Ammon's horn (tissue), 1 donor: ENCODE data around the gene ASPRV1.
"Not testable (repeated sequence)": the region's sequence is repeated elsewhere in the genome, so short reads cannot be mapped to it uniquely, and the experiment has no call there.

ENCODE experiments used
- DNase-seq: peaks from one replicate; pipeline ENCODE4 v3.0.0-alpha.2; 2016; ENCODE audit warnings: low spot score

ASPRV1 gene

DNA sequence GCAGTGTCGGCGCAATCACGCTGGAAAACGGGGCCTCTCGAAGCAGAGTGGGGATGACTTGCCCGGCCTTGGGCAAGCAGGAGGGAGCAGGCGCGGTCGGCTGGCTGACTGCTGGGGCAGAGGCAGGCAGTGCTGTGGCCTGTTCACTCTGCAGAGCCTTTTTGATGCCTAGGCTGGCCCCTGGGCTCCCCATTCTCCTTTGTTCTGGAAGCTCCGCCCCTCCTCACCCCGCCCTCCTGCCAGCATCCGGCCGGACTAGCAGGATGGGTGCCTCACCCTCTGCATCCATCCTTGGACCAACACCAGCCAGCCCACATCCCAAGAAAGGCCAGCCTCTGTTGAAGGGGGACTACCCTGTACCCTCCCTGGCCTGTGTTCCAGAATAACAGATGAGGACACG, at the start of gene ASPRV1:
TSS of gene ASPRV1 (minus strand) at position 136 of the 400 bp plus-strand sequence. CDS start 195 bp downstream, outside the sequence.
- peak; percentile 88 for DNase-seq

DNA sequence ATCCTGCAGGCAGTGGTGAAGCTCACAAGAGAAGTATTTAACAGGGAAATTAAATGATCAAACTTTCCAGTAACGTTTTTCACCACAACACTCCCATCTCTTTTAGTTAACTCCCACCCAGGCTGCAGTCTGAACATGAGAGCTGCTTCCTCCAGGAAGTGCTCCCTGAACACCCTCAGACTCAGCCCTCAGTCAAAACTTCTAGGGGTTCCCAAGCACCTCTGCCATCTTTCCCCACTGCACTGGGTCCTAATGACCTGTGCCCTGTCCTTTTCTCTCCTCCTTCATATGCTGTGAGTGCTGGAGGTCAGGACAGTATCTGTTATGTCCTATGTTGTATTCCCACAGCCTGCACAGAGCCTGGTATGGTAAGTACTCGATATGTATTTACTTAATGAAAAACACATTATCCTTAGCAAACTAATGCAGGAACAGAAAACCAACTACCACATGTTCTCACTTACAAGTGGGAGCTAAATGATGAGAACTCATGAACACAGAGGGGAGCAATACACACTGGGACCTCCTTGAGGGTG, 49.2 kb upstream of the ASPRV1 start:
- no peak for DNase-seq

DNA sequence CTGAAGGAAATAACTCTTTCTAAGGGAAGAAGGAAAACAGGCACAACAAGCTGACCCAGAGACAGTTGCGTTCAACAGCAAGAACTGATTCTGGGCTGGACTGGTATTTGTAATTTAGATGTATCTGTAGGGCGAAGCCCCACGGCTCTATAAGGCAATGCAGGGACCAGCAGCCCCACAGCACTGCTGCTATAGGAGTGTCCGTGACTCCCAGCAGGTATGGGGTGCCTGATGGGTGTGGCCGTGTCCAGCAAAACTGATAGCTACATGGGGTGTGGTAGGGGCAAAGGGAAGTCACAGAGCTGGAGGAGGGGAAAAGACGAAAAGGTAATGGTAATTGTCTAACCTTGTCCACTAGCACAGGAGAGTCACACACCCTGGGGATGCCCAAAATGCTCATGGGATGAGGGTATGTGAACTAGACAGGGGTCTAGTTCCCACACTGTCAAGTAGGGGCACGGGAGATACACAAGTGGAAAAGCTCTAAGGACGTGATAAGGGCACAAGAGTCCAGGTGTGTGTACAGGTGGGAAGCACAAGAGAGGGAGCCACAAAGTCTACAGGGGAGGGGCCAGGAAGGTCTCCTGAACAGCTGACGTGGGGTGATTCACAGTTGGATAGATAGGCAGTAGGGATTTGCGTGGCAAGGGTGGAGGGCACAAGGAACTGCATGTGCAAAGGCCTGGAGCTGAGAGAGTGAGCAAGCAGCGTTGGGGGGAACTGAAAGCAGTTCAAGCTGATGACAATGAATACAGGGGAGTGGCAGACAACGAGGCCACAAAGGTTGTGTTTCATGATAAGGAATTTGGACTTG, 48.5 kb upstream of the ASPRV1 start:
- no peak for DNase-seq

DNA sequence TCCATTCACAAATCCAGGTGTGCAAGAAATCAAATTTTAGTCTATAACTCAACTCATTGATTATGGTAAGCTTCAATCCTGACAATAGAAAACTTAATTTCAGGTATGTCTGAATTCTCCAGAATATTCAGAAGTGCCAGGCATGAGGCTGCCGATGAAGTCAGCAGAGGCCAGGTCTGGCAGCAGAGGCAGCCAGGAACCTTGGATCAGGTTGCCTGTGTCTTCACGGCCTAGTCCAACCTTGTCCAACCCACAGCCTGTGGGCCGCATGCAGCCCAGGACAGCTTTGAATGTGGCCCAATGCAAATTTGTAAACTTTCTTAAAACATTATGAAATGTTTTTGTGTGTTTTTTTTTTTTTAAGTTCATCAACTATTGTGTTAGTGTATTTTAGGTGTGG, 46.9 kb upstream of the ASPRV1 start:
- DNase-seq: no peak

DNA sequence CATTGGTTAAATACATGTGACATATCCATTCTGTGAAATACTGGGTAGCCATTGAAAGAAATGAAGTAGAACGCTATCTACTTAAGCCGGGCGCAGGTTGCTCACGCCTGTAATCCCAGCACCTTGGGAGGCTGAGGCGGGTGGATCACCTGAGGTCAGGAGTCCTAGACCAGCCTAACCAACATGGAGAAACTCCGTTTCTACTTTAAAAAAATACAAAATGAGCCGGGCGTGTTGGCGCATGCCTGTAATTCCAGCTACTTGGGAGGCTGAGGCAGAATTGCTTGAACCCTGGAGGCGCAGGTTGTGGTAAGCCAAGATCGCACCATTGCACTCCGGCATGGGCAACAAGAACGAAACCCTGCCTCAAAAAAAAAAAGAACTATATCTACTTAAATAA, 45.7 kb upstream of the ASPRV1 start:
- DNase-seq: no peak

DNA sequence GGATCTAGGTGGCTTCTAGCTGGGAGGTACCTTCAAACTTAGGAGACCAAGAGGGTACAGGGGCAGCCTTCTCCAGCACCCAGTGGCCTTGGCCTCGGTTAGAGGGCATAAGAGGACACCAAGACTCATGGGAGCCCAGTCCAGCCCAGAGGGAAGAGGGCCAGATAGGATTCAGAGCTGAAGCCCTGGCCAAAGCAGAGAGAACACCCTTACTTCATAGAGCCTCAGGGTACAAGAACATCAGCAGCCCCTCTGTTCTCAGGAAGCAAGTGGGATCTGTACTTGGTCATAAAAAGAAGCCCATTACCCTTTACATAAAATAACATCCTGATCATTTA, 45.0 kb upstream of the ASPRV1 start:
- DNase-seq: no peak

DNA sequence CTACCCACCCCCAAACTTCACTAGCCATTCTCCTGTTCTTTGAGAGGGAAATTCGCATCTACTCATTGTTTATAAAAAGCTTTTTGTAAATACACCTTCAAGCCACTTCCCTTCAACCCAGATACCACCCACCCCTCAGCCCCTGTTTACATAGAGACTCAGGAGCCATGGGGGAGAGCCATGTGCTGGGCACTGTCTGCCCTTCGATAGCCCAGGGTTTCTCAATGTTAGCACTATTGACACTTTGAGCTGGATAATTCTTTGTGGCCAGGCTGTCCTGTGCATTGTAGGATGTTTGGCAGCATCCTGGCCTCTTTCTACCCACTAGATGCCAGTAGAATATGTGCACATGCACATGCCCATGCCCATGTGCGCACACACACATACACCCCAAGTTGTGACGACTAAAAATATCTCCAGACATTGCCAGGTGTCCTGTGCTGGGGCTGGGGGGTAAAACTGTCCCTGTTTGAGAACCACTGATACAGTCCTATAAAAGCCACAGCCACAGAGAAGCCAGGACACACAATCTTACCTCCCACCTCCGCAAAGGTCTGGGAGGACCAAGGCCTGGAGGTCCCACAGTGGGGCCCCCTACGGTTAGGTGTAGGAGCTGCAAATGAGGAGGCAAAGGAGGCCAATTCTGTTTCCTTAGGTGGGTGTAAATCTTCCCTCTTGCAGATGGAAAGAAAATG, 44.5 kb upstream of the ASPRV1 start:
- no peak for DNase-seq

DNA sequence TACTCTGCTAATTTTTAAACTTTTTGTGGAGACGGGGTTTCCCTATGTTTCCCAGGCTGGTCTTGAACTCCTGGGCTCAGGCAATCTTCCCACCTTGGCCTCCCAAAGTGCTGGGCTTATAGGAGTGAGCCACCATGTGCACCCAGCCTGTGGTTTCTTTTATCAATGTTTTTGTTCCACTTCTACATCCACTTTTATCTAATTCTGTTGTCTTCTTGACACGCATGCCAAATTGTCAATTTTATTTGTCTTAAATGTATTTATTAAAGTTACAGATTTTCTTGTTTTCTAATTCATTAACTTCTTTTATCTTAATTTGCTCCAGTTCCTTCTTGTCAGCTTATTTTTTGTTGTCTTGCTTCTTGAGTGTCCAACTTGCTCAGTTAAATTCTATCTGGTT, 43.8 kb upstream of the ASPRV1 start:
- no peak for DNase-seq

DNA sequence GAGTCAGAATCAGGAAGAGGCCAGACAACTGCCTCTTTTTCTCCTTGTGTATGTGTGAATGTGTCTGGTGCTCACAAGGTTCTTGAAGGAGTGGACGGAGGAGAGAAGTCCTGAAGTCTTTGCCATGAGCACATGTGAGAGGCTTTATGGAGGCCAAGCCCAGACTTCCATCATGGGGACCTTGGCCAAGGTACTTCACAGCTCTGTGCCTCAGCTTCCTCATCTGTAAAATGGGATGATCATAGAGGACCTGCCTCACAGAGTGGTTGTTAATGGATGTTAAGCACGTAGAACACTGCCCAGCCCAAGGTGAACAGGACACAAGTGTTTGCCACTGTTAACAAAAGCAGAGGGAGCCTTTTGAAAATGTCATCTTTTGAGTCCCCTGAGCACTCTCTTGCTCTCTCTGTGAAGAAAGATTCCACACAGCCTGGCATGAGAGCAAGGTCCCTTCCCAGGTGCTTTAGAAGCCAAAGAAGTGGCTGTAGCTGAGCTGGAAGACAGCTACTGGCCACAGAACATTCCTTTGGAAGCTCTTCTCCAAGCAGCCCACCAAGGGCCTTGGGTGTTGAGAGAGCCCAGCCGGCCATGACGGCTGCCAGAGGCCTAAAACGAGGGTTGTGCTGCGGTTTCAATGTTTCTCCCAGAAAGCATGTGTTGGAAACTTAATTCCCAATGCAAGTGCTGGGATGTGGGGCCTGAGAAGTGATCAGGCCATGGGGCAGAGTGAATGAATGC, 41.8 kb upstream of the ASPRV1 start:
- DNase-seq: no peak

DNA sequence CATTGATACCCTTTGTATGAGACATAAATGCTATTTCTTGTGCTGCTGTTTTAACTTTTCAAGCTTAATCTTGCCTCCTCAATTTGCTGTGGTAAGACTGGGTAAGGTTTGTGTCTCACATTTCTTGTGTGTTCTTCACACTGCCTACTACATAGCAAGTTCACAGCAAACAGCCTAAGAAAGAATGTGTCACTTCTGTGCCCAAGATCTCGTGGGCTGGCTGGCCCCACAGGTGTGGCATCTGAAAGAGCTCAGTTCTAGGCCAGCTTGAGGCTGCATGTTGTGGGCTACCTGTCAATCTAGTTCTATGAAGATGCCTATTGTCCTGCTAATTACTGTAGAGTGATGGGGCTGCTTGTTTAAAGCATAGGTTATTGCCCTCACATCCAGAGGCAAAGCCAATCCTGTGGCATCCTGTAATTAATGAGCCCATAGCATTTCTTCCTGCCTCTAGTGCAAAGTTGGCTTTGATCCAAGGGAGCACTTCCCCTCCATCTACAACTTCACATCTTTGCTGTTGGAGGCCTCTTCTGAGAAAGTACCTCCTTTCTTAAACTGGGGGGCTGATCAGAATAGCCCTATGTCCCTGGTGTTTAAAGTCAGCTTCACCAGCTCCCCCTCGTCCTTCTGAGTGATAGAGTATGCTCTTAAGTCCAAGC, 40.9 kb upstream of the ASPRV1 start:
- no peak for DNase-seq

DNA sequence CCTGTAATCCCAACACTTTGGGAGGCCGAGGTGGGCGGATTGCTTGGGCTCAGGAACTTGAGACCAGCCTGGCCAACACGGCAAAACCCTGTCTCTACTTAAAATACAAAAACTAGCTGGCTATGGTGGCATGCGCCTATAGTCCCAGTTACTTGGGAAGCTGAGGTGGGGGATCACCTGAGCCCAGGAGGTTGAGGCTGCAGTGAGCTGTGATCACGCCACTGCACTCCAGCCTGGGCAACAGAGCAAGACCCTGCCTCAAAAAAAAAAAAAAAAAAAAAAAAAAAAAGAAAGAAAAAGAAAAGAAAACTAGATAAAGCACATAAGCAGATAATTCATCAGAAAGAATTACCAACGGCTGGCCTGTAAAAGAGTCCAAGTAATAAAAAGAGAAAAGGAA, 39.1 kb upstream of the ASPRV1 start:
- not testable (repeated sequence) for DNase-seq

DNA sequence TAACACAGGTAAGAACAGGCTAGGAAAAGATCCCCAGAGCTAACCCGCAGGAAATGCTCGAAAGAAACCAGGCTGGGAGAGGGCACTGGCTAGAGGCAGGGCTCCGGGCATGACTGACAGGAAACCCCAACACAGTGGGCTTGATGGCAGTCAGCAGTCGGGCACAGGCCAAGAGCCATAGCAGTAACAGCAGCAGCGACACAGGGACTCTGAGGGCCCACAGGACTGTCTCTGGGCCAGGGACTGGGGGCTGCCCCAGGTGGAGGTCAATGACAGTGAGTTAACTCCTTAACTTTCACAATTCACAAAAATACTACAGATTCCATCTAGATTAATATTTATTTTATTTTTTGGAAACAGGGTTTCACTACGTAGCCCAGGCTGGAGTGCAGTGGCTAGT, 37.3 kb upstream of the ASPRV1 start:
- DNase-seq: no peak

DNA sequence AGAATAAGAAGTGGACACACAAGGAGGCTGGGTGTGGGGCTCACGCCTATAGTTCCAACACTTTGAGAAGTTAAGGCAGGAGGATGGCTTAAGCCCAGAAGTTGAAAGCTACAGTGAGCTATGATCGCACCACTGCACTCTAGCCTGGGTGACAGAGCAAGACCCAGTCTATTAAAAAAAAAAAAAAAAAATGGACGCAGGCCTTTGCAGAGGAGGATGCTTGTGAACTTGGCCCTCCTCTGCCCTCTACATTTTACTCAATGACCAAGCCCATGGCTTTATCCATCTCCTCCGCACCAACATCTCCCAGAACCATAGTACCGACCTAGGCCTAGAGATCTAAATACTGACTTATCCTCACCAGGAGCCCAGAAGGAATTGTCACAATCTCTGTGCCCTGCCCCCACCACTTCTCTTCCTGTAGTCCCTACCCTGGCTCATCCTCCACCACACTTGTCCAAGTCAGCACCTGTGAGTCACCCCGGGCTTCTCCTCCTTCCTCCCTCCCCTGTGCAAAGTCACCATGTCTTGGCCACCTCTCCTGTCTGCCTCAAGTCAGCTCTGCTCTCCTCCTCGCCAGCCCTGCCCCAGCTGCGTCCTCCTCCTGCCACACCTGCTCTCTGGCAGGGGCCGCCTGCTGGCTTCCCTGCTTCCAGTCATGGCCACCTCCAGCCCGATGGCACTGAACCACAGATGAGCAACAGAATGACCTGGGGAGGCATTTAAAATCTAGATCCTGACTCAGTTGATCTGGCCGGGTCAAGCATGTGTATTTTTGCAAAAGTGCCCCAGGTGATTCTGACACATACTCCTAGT, 35.8 kb upstream of the ASPRV1 start:
- no peak for DNase-seq

DNA sequence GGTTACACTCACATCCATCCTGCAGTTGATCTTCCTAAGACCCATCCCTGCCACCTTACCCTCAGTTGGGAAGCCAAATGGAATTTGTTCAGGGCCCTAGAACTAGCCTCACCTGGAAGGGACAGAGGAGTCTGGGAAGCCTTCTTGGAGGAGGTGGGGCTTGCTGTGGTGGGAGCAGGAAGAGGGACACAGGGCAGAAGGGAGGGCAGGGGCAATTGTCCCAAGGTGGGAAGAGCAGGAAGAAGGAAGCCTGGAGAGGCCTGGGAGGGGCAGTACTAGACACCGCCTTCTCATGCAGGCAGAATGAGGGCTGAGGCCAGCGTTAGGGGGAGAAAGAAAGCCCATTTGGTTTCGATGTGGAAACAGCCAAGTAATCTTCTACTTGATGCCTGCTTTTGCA, 34.1 kb upstream of the ASPRV1 start:
- no peak for DNase-seq

DNA sequence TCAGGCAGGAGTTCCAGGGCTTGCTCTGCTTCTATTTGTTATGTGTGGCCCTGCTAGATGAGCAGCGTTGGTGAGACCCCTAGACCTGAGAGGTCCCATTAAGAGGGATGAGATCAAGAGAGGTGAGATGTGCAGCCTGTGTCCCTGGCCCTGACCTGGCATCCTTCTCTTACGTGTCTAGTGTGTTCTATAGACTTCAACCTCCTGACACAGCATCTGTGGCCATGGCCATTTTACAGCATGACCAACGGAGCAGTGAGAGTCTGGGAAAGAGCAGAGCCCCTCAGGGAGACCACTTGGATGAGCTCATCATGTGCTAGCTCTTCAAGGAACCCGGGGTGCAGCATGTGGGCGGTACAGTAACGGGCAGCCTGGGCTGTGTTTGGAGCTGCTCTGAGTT, 32.7 kb upstream of the ASPRV1 start:
- no peak for DNase-seq

DNA sequence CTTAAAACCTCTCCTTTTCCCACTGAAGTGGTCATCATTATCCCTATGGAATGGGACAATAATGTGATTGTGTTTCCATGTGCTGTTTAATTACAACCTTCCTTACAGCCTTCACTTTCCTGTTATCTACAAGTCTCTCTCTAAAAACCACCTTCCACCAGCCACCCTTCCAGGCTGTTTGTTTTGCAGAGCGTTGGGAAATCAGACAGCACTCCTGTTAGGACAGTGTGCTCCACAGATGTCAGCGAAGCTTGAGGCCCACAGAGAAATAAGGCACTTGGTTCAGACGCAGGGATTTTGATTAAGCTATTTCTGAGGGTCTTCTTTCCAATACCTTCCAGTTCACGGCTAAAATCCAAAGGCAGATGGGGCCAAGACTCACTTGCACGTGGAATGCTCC, 32.3 kb upstream of the ASPRV1 start:
- DNase-seq: no peak

DNA sequence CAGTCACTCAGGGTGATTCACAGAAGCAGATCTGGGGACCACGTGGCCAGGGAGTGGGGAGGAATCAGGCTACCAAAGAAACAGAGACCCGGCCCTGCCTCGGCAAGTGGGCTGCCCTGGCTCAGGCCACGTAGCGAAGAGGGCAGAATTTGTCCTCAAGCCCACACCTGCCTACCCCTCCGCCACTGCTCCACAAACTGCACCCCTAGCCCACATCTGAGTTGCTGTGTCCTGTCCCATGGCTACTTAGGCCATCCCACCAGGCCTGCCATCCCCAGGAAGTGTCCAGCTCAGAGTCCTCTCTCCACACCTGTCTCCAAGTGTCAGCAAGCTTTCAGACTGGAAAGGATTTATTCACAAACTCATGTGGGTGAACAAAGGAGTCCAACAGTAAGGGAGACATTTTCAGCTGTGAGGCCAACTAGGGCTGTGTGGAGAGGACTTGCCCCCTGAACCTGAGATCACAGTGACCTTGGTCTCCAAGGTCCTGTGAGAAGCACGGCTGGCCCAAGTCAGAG, 31.7 kb upstream of the ASPRV1 start:
- no peak for DNase-seq

DNA sequence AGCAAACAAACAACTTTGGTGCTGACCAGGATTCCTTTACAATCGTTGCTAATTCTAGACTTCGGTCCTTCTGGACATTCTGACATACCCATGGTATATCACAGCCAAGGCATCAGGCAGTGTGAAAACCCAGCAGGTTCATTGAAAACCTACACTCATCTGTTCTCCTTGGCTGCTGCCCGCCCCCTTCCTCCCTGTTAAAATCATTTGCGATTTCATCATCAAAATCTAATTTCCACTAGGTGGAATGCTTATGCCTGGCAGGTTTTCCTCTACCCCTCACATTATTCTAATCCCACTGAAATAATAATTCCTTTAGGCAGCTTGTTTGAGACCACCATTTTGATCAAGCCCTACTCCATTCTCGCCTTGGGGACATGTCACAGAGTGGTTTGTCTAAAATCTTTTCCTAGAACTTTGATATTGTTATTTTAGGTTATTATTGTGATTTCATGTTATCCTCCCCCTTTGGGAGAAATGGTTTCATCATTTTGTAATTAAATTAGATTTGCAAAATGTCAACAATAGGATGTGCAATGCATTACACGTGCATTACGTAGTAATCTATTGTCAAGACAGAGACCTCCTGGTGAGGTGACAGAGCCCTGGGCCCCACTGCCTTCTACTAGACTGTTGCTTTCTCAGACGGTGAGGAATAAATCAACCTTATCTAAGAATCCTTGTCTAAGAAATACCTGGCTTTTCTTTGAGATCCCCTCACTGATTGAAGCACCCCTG, 31.0 kb upstream of the ASPRV1 start:
- DNase-seq: no peak

DNA sequence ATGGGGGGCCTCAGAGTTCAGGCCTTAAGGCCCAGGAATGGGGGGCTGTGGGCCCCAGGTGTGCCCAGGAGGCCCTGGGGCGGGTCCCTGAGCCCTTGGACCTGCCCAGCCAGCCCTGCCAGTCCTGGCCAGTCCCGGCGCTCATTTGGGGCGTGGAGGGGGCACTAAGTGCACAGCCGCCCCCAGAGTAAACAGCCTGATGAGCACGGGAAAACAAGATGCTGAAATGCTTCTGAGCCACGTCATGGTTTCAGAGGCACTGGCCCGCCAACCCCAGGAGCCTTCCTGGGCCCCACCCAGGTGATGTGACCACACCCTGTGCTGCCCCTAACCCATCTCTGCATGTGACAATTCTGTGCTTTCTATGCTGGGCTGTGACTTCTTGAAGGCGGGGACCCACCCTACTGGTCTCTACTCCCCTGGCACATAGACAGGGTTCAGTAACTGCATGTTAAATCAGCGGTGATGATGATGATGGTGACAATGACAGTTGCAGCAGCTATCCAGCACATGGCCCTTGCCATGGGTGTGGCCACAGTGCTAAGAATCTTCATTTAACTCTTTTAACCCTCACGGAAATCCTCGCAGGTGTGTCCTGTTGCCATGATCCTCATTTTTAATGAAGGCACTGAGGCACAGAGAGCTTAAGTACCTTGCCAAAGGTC, 28.1 kb upstream of the ASPRV1 start:
- DNase-seq: no peak

DNA sequence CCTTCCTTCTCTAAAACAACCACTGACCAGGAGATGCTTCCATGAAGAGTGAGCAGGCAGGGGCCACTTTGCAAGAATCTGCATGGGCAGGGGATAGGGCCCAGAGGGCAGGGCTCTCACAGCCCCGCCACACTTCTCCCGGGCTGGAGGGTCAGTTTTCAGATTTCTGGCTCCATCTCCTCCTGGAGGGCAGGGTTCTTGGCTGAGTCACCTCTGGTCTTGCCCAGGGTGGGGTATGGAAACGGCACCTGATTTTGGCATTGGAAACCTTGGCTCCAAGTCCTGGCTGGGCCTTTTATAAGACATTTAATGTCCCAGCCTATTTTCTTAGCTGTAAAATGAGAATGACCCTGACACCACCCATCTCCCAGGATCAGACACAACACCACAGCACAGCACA, 27.6 kb upstream of the ASPRV1 start:
- DNase-seq: no peak
